22Rv1 (cell line): ENCODE data around the gene RAD51.

Source experiments
- H3K27ac ChIP-seq: fragments of 450-650 bp; 2 replicates; pipeline ENCODE4 v1.5.1; 2017
- CTCF ChIP-seq: fragments of 450-650 bp; IDR thresholded peaks from 2 replicates; pipeline ENCODE4 v1.5.1; 2017; ENCODE audit warnings: mild to moderate bottlenecking
- ZFX ChIP-seq: fragments of 450-650 bp; IDR thresholded peaks from 2 replicates; pipeline ENCODE4 v1.6.1; 2017; ENCODE audit warnings: antibody characterized with exemption, borderline replicate concordance

Gene RAD51

GRCh38 chr15:40697916-40698315 is 2.9 kb downstream of the RAD51 start:
- TF ChIP-seq CTCF (no peak), ZFX (no peak)
- H3K27ac ChIP-seq, result no peak overlapping the region

GRCh38 chr15:40702077-40702476 is 7.1 kb downstream of the RAD51 start:
- no peak for TF ChIP-seq CTCF
- no peak for TF ChIP-seq ZFX

GRCh38 chr15:40706121-40706520 is 11.1 kb downstream of the RAD51 start:
- no peak for TF ChIP-seq ZFX
- TF ChIP-seq CTCF, result no peak

More at GRCh38 chr15:40702077-40702476, 7.1 kb downstream of the RAD51 start:
- H3K27ac ChIP-seq, result no peak overlapping the region

GRCh38 chr15:40714144-40714543 is 19.2 kb downstream of the RAD51 start:
- H3K27ac ChIP-seq, result no peak overlapping the region
- no peak for TF ChIP-seq CTCF
- TF ChIP-seq ZFX, result no peak

More at GRCh38 chr15:40706121-40706520, 11.1 kb downstream of the RAD51 start:
- H3K27ac ChIP-seq, result no peak overlapping the region

GRCh38 chr15:40716165-40716564 is 21.2 kb downstream of the RAD51 start:
- no peak for TF ChIP-seq CTCF
- H3K27ac ChIP-seq, result no peak overlapping the region

- no peak overlapping the region for H3K27ac ChIP-seq
- no peak for TF ChIP-seq ZFX
Observed at GRCh38 chr15:40721701-40722100, 26.7 kb downstream of the RAD51 start.

GRCh38 chr15:40722354-40722753 is 27.4 kb downstream of the RAD51 start:
- H3K27ac ChIP-seq, result no peak overlapping the region
- no peak for TF ChIP-seq CTCF
- no peak for TF ChIP-seq ZFX

GRCh38 chr15:40722934-40723333 is 28.0 kb downstream of the RAD51 start:
- TF ChIP-seq CTCF, result no peak
- H3K27ac ChIP-seq, result no peak overlapping the region
